ENCODE measurements around the gene SCAMP1.
"Not testable (repeated sequence)": the region's sequence is repeated elsewhere in the genome, so short reads cannot be mapped to it uniquely, and the experiment has no call there.

Gene SCAMP1

DNA sequence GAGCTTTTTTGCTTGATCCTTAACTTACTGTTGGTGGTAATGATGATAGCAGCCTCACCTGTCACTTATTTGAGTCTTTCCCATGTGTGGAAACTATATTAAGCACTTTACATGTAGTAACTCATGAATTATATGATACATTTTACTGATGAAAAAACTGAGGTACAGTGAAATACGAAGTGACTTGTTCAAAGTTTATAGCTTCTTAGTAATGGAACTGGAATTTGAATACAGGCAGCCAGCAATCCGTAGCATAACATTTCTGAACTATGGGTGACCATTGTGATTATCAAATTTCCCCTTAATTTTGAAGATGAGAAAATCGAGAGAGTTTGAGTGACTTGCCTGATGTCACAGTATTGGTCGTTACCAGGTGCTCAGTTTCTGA lies 17.3 kb downstream of the SCAMP1 start:
- no peak for DNase-seq
- TF ChIP-seq, protein P1, sequence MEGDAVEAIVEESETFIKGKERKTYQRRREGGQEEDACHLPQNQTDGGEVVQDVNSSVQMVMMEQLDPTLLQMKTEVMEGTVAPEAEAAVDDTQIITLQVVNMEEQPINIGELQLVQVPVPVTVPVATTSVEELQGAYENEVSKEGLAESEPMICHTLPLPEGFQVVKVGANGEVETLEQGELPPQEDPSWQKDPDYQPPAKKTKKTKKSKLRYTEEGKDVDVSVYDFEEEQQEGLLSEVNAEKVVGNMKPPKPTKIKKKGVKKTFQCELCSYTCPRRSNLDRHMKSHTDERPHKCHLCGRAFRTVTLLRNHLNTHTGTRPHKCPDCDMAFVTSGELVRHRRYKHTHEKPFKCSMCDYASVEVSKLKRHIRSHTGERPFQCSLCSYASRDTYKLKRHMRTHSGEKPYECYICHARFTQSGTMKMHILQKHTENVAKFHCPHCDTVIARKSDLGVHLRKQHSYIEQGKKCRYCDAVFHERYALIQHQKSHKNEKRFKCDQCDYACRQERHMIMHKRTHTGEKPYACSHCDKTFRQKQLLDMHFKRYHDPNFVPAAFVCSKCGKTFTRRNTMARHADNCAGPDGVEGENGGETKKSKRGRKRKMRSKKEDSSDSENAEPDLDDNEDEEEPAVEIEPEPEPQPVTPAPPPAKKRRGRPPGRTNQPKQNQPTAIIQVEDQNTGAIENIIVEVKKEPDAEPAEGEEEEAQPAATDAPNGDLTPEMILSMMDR (IDR thresholded peaks at IDR 0.05; ENCODE audit: low read depth, low read length): no peak
- Histone ChIP-seq H3K27me3 (no peaks in the 10 kb centered on the region), H3K4me3 (ENCODE audit: low read depth, low read length) (no peak overlapping the region), H3K4me1 (peaks cover 5% of the 10 kb centered on the region; the same call in 1 of the 2 replicates), H3K36me3 (no peaks in the 10 kb centered on the region), H3K9me3 (no peaks in the 10 kb centered on the region)

DNA sequence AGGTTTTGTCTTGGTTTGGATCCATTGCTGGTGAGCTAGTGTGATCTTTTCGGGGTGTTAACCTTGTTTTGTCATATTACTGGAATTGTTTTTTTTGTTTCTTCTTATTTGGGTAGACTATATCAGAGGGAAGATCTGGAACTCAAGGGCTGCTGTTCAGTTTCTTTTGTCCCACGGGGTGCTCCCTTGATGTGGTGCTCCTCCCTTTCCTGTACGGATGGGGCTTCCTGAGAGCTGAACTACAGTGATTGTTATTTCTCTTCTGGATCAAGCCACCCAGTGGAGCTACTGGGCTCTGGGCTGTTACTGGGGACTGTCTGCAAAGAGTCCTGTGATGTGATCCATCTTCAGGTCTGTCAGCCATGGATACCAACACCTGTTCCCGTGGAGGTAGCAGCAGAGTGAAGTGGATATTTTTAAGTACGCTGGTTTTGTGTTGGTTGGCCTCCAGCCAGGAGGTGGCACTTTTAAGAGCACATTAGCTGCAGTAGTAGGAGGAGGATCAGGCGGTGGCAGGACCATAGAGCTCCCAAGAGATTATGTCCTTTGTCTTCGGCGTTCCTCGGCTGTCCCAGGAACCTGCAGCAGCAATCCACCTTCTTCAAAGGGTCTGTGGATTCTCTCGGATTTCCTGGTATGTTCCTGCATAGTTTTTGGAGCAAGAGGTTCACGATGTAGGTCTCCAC lies 27.2 kb downstream of the SCAMP1 start:
- Histone ChIP-seq H3K4me1 (no peaks in the 10 kb centered on the region), H3K4me3 (ENCODE audit: low read depth, low read length) (no peak overlapping the region), H3K36me3 (peaks cover 4% of the 10 kb centered on the region; the same call in 1 of the 2 replicates), H3K27me3 (no peaks in the 10 kb centered on the region), H3K9me3 (no peaks in the 10 kb centered on the region)
- DNase-seq: no peak
- TF ChIP-seq, protein P1 (IDR thresholded peaks at IDR 0.05; ENCODE audit: low read depth, low read length): no peak

DNA sequence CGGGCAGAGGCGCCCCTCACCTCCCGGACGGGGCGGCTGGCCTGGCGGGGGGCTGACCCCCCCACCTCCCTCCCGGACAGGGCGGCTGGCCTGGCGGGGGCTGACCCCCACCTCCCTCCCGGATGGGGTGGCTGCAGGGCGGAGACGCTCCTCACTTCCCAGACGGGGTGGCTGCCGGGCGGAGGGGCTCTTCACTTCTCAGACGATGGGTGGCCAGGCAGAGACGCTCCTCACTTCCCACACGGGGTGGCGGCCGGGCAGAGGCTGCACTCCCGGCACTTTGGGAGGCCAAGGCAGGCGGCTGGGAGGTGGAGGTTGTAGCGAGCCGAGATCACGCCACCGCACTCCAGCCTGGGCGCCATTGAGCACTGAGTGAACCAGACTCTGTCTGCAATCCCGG lies 30.9 kb downstream of the SCAMP1 start:
- not testable (repeated sequence) for H3K4me1 ChIP-seq; H3K9me3 ChIP-seq; H3K27me3 ChIP-seq; H3K36me3 ChIP-seq; H3K4me3 ChIP-seq (ENCODE audit: low read depth, low read length)
- peak; percentile 7 for DNase-seq

DNA sequence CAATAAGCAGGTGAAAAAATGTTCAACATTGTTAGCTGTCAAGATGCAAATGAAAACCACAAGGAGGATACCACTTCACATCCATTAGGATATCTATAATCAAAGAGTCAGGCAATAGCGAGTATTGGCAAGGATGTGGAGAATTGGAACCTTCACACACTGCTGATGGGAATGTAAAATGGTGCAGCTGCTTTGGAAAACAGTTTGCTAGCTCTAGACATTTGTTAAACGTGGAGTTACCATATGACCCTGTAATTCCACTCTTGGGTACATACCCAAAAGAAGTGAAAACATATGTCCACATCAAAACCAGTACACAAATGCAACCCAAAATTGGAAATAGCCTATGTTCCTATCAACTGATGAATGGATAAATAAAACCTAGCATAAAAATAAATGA lies 37.4 kb downstream of the SCAMP1 start:
- no peak for DNase-seq
- Histone ChIP-seq H3K36me3 (peaks cover 5% of the 10 kb centered on the region), H3K9me3 (no peaks in the 10 kb centered on the region)

DNA sequence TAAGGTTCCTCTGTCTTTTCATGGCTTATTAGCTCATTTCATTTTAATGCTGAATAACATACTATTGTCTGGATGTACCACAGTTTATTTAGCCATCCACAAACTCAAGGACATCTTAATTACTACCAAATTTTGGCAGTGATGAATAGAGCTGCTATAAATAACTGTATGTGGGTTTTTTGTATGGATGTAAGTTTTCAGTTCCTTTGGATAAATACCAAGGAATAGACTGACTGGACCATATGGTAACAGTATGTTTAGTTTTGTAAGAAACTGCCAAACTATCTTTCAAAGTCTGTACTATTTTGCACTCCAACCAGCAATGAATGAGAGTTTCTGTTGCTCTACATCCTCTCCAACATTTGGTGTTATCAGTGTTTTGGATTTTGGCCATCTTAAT lies 38.7 kb downstream of the SCAMP1 start:
- H3K4me3 ChIP-seq (ENCODE audit: low read depth, low read length): no peak overlapping the region

More for the DNA sequence above, 37.4 kb downstream of the SCAMP1 start:
- H3K4me1 ChIP-seq: no peaks in the 10 kb centered on the region; the same call in 1 of the 2 replicates
- H3K27me3 ChIP-seq: no peaks in the 10 kb centered on the region
- no peak overlapping the region for H3K4me3 ChIP-seq (ENCODE audit: low read depth, low read length)
- TF ChIP-seq, protein P1 (IDR thresholded peaks at IDR 0.05; ENCODE audit: low read depth, low read length): no peak

DNA sequence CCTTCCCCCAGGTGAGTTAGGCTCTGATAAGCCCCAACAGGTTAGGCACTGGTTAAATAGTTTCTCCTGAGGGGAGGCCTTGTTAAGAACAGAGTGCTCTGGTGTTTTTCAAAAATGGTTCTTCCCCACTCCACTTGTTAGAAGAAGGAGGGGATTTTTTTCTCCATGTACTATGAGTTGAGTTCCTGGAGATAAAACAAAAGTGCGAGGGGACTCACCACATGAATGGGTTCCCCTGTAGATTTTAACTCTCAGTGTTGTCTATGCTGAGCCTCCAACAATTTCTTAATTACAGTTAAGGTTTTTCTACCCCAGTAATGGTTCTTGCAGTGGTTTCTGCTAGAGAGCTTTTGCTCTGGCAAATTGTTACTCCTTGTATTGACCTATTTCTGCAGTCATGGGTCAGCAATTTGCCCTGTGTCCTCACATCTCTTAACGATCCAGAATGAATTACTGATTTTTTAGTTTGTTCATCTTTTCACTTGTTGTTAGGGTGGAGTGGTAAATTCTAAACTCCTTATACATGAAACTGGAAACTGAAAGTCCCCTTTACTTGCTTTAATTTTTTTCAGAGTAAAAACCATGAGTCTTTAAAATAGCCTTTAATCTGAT lies 44.4 kb downstream of the SCAMP1 start:
- H3K9me3 ChIP-seq: peaks cover 3% of the 10 kb centered on the region; the same call in 1 of the 2 replicates

More for the DNA sequence above, 38.7 kb downstream of the SCAMP1 start:
- Histone ChIP-seq H3K9me3 (no peaks in the 10 kb centered on the region), H3K36me3 (peaks cover 7% of the 10 kb centered on the region), H3K27me3 (no peaks in the 10 kb centered on the region), H3K4me1 (no peaks in the 10 kb centered on the region; the same call in 1 of the 2 replicates)
- no peak for DNase-seq
- TF ChIP-seq, protein P1 (IDR thresholded peaks at IDR 0.05; ENCODE audit: low read depth, low read length): no peak

More for the DNA sequence above, 44.4 kb downstream of the SCAMP1 start:
- Histone ChIP-seq H3K4me1 (no peaks in the 10 kb centered on the region; the same call in 1 of the 2 replicates), H3K36me3 (peaks cover 3% of the 10 kb centered on the region), H3K4me3 (ENCODE audit: low read depth, low read length) (no peak overlapping the region), H3K27me3 (no peaks in the 10 kb centered on the region)
- no peak for DNase-seq
- TF ChIP-seq, protein P1 (IDR thresholded peaks at IDR 0.05; ENCODE audit: low read depth, low read length): no peak

Measured in BE2C (cell line).